Myocyte (in vitro differentiated cells): ENCODE results near the gene RASA3. TPM values are rescaled to one million over a fixed set of nuclear protein-coding genes. Genes with fewer than 3 reads are reported as not detected.

Experiments used
- DNase-seq: peaks from one replicate; pipeline ENCODE4 v3.0.0-alpha.2; 2012; ENCODE audit warnings: low read depth
- total RNA-seq: library from RNA; depleted of rRNA; stranded (reverse); fragments of >200 nt; gene quantifications from 2 replicates; pipeline ENCODE4 v1.2.3, GENCODE V29; 2014

Gene RASA3
- total RNA-seq, 1 donor from 2014 or later = 36.0 TPM

- DNase-seq = no peak
These were observed 188.4 kb downstream of the RASA3 start for GRCh38 chr13:113943821-113944565.

GRCh38 chr13:113942591-113943103 is 189.8 kb downstream of the RASA3 start:
- DNase-seq = no peak

DNA sequence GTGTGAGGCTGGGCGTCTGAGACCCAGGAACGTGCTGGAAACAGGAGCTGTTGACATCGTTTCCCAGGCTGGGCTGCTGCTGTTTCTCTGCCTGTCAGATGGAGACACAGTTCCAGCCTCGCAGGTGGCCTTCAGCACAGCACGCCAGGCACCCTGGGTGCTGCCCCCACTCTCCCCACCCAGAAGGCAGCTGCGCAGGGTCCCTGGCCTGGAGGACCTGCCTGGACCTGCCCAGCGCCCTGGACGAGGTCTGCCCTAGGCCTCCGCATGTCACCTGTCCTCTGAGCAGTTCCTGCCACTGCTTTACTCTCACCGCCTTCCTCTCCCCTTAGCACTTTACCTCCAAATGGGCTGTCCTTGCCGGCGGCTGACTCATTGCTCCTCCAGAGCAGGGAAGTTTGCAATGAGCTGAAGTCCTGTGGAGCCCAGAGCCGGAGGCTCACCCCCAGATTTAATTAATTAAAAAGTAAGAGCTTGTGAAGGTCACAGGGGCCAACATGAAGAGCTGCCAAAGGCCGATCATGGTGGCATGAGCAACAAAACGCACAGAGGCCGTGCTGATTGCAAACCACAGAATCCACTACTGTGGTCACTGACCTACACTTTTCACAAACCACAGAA is 190.7 kb downstream of the RASA3 start:
- no peak for DNase-seq

- DNase-seq = no peak
These were observed 192.5 kb downstream of the RASA3 start for GRCh38 chr13:113939944-113940297.

- DNase-seq = no peak
These were observed 193.1 kb downstream of the RASA3 start for GRCh38 chr13:113939129-113939943.

DNA sequence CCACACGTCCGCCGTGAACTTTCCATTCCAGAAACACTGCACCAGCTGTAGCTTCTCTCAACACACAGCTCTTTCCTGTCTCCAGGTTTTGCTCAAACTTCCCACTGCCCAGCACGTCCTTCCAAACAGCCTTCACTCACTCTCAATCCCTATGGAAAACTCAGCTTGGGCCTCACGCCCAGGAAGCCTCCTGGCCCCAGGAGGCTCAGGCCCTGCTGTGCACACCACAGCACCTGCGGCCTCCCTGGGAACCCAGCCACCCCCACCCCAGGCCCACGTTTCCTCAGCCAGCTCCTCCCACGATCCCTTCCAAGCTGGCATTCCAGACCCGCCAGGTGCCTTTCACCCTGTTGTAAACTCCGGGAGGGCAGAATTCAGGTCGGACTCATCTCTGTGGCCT is 193.7 kb downstream of the RASA3 start:
- no peak for DNase-seq

DNA sequence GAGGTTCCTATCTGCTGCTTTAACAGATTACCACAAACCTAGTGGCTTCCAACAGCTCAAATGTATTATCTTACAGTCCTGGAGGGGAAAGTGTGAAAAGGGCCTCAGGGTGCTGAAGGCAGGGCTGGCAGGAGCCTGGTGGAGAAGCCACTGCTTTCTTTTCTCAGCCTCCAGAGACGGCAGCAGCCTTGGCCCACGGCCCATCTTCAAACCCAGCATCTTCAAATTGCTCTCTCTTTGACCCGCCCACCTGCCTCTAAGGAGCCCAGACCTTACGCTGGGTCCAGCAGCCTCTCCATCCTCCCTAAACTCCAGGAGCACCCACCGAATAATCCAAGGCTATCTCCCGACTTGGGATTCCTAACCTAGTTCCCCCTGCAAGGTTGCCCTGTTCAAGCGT is 194.2 kb downstream of the RASA3 start:
- no peak for DNase-seq

GRCh38 chr13:113937527-113938180 is 194.8 kb downstream of the RASA3 start:
- DNase-seq = peak; percentile 47

DNA sequence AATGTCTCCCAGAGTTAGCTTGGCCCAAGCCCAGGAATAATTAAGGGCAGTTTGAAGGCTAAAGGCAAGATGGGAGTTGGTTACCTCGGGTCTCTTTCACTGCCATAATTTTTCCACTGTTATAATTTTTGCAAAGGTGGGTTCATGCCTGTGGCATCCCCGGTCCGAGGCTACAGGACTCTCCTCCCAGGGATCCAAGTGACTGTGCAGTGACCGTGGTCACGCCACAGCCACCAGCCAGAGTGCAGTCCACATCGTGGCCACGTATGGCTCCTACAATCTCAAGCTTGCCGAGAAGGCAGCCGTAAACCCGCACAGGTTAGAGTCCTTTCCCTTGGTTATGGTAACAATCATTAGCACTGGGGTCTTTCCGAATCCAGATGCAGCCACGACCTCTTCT is 195.3 kb downstream of the RASA3 start:
- no peak for DNase-seq

DNA sequence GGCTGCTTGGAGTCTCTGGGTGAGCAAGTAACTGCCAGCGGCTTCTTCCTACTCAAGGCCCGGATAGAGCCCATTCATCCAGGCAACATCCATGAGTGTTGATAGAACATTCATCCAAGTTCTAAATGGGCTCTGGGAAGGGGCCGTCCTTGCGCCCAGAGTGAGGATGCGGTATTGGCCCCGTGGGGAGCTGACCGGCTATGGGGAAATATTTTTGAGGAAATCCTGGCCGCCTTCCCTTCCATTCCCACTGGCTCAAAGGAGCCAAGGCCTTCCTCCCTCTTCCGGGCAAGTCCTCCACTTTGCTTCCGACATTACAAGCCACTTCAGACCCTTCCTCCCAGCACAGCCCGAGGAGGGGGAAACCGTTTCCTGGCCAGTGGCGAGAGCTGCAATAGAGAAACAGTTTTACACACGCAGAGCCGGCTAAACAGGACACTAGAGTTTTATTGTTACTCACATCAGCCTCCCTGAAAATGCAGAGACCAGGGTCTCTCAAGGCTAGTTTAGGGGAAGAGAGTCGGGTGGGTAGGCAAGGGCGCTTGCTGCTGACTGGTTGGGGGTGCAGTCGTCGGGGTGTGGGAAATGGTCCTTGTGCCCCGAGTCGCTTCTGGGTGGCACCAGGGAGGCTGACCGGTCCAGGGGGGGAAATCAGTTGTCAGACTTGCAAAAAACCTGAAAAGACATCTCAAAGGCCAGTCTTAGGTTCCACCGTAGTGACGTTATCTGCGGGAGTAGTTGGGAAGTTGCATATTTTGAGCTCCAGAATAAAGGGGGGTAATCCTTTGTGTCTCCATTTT is 196.1 kb downstream of the RASA3 start:
- no peak for DNase-seq

- no peak for DNase-seq
These were observed 197.2 kb downstream of the RASA3 start for GRCh38 chr13:113935001-113935844.

GRCh38 chr13:113934576-113934975 is 197.8 kb downstream of the RASA3 start:
- DNase-seq = no peak

- DNase-seq = no peak
These were observed 198.5 kb downstream of the RASA3 start for GRCh38 chr13:113933901-113934300.

DNA sequence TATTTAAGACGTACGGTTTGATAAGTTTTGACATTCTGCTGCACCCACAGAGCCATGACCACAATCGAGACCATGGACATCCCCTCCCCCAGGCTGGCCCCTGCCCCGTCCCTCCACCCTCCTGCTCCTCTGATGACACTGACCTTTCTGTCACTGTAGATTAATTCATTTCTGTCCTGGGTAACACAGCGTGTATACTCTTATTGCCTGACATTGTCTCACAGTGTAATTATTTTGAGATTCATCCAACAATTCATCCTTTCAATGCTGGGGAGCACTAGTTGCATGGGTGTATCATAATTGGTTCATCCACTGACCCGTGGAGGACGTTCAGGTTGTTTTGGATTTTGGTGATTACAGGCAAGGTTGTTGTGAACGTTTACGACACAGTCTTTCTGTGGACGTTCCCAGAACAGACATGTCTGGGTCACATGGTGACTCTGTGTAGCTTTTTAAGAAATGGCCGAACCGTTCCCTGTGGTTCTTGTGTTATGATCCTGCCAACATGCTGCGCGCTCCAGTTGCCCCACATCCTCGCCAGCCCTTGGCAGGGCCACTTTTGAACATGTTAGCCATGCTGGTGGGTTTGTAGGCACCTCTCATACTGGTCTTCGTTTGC is 200.5 kb downstream of the RASA3 start:
- DNase-seq = no peak

DNA sequence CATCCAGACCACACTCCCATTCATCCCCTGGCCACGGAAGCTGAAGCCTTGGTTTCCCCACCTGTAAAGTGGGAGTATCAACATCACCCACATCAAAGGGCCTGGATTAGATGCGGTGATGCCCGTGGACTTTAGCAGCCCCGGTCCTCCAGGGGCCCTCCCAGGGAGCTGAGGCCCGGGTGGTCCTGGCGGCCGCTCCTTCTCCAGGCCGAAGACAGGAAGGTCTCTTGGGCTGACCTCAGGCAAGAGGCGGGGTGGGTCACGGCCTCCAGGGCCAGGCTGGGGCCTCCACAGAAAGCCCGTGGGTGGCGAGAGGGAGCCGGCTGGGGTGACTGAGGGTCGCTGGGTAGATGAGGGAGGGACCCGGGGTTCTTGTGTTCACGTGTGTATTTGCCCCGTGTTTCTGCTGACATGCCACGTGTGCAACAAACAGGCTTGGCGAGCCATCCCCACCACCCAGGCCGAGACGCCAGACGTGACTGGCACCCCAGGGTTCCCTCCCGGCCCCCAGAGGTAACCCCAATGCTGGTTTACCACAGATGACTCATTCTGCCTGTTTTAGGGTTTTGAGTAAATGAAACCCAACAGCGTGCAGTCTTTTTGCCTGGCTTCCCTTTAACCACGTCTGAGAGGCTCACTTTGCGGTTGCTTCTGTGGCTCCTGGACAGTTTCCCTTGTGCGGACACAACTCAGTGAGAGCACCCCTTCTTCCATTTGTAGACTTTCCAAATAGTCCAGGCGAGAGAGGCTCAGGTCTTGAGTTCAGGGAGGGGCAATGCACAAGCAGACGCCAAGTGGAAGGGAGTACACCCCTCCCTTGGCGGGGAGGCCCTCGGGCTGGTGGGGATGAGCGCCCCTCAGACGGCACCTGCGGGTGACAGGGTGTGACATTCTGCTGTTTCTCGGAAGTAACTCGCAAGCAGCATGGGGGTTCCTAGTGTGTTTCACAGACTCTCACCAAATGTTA is 201.5 kb downstream of the RASA3 start:
- peak; percentile 38 for DNase-seq

- peak; percentile 20 for DNase-seq
These were observed 202.5 kb downstream of the RASA3 start for GRCh38 chr13:113929628-113930615.
